HEK293T (cell line): ENCODE data around the gene FTO.
A peak's percentile ranks its signal among the peaks of the same experiment; 100 is the strongest.

Source experiments
- CTCF ChIA-PET: fragments of 350-600 bp; formaldehyde crosslinking; extraction: SDS; loops from one replicate; lab custom pipeline; 2021; ENCODE audit warnings: antibody characterized with exemption, inconsistent platforms; lab: Yijun Ruan, JAX
- POLR2A ChIA-PET: fragments of 350-600 bp; formaldehyde crosslinking; extraction: SDS; loops from one replicate; lab custom pipeline; 2020; ENCODE audit warnings: antibody characterized with exemption, inconsistent platforms; lab: Yijun Ruan, JAX
- DNase-seq: peaks from one replicate; pipeline ENCODE4 v3.0.0; 2012; ENCODE audit warnings: mixed read lengths; ENCODE audit errors: extremely low spot score
- ARNT ChIP-seq: fragments of 450-650 bp; IDR thresholded peaks from 2 replicates; pipeline ENCODE4 v1.6.1; 2017; ENCODE audit warnings: mild to moderate bottlenecking
- BHLHE40 ChIP-seq: fragments of 450-650 bp; IDR thresholded peaks from 2 replicates; pipeline ENCODE4 v1.6.1; 2016; ENCODE audit warnings: mild to moderate bottlenecking, moderate library complexity, borderline replicate concordance
- CTBP1 ChIP-seq: fragments of 450-650 bp; IDR thresholded peaks from 2 replicates; pipeline ENCODE4 v1.6.1; 2016; ENCODE audit warnings: borderline replicate concordance
- ELF4 ChIP-seq: fragments of 450-650 bp; IDR thresholded peaks from 2 replicates; pipeline ENCODE4 v1.6.1; 2017; ENCODE audit warnings: antibody characterized with exemption
- FOXA1 ChIP-seq: fragments of 450-650 bp; IDR thresholded peaks from 2 replicates; pipeline ENCODE4 v1.6.1; 2016; ENCODE audit warnings: mild to moderate bottlenecking
- FOXK2 ChIP-seq: fragments of 450-650 bp; IDR thresholded peaks from 2 replicates; pipeline ENCODE4 v1.6.1; 2016; ENCODE audit warnings: mild to moderate bottlenecking
- FOXM1 ChIP-seq: fragments of 450-650 bp; IDR thresholded peaks from 2 replicates; pipeline ENCODE4 v1.6.1; 2017; ENCODE audit warnings: mild to moderate bottlenecking, borderline replicate concordance
- HDGF ChIP-seq: fragments of 450-650 bp; IDR thresholded peaks from 2 replicates; pipeline ENCODE4 v1.6.1; 2017; ENCODE audit warnings: antibody characterized with exemption, borderline replicate concordance
- L3MBTL2 ChIP-seq: fragments of 450-650 bp; conservative IDR thresholded peaks from 2 replicates; pipeline ENCODE4 v1.6.1; 2016; ENCODE audit warnings: mild to moderate bottlenecking
- LEF1 ChIP-seq: fragments of 450-650 bp; IDR thresholded peaks from 2 replicates; pipeline ENCODE4 v1.6.1; 2017; ENCODE audit warnings: mild to moderate bottlenecking, borderline replicate concordance
- NFRKB ChIP-seq: fragments of 450-650 bp; IDR thresholded peaks from 2 replicates; pipeline ENCODE4 v1.6.1; 2016; ENCODE audit warnings: mild to moderate bottlenecking, moderate library complexity
- SP1 ChIP-seq: fragments of 450-650 bp; IDR thresholded peaks from 2 replicates; pipeline ENCODE4 v1.6.1; 2017
- SUZ12 ChIP-seq: fragments of 450-650 bp; IDR thresholded peaks from 2 replicates; pipeline ENCODE4 v1.6.1; 2016; ENCODE audit warnings: mild to moderate bottlenecking
- TARDBP ChIP-seq: fragments of 450-650 bp; IDR thresholded peaks from 2 replicates; pipeline ENCODE4 v1.6.1; 2016
- ZNF384 ChIP-seq: fragments of 450-650 bp; IDR thresholded peaks from 2 replicates; pipeline ENCODE4 v1.6.1; 2016
- TF ChIP-seq, protein P1 (sequence below): fragments of 450-650 bp; IDR thresholded peaks from 2 replicates; pipeline ENCODE4 v1.6.1; 2016

Gene FTO

DNA sequence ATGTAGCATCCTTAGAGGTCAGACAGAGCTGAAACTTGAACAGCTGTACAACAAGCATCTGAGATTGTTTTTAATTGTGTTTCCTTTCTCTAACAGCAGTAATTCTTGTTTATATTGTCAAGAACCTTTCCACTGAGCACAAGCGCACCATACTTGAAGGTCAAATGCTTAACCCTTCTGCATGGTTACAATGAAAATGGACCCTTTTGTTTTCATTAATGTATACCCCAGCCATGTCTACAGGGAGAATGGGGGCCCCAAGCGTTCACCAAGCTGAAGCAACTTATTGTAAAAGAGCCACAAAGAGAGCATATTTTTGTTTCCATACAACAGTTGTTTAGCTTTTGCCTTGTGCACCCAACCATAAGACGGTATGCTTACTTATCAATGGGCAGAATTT is 210.8 kb downstream of the FTO start:
- no peak for DNase-seq
- ChIA-PET CTCF (no interaction called here), POLR2A (no interaction called here)
- no peak for TF ChIP-seq FOXM1
- no peak for TF ChIP-seq BHLHE40
- TF ChIP-seq NFRKB, result no peak
- no peak for TF ChIP-seq ELF4

DNA sequence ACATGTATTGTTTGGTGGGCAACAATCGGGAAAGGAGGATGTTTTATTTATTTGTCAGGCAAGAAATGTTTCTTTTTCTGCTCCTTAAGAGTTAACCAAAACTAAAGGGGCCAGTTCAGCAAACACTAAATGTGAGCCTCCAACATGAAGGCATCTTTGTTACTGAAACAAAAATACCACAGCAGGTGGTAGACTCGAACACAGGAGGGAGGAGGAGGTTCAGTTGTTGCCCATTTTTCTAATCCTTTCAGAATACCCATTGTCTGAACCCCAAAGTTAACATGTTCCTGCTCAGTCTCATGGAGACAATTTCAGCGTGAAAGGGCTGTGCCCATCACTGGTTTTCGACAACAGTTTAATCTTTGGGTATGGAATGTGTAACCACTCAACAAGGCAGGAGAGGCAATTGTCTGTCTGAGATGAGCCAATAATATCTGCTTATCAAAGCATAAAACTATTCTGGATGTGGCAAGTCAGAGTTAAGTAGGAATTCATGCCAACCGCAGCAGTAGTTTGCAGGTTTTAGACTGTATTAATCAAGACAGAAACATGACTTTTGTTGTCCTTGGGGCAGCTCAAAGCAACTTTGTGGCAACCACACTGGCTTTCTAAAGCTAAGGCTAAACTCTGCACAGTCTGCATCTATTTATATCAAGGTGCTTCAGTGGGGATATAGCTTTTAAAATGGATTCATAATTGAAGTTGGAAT is 211.7 kb downstream of the FTO start:
- POLR2A ChIA-PET, result no interaction called here
- DNase-seq, result no peak
- no peak for TF ChIP-seq ELF4
- TF ChIP-seq NFRKB, result no peak
- no peak for TF ChIP-seq ZNF384
- TF ChIP-seq SUZ12, result no peak
- no peak for TF ChIP-seq BHLHE40
- no peak for TF ChIP-seq LEF1
- no peak for TF ChIP-seq FOXA1
- no peak for TF ChIP-seq CTBP1
- TF ChIP-seq HDGF, result no peak
- no peak for TF ChIP-seq ARNT
- TF ChIP-seq, protein P1, sequence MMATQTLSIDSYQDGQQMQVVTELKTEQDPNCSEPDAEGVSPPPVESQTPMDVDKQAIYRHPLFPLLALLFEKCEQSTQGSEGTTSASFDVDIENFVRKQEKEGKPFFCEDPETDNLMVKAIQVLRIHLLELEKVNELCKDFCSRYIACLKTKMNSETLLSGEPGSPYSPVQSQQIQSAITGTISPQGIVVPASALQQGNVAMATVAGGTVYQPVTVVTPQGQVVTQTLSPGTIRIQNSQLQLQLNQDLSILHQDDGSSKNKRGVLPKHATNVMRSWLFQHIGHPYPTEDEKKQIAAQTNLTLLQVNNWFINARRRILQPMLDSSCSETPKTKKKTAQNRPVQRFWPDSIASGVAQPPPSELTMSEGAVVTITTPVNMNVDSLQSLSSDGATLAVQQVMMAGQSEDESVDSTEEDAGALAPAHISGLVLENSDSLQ, result no peak
- no peak for TF ChIP-seq SP1
- no peak for TF ChIP-seq FOXM1
- CTCF ChIA-PET, result no interaction called here

DNA sequence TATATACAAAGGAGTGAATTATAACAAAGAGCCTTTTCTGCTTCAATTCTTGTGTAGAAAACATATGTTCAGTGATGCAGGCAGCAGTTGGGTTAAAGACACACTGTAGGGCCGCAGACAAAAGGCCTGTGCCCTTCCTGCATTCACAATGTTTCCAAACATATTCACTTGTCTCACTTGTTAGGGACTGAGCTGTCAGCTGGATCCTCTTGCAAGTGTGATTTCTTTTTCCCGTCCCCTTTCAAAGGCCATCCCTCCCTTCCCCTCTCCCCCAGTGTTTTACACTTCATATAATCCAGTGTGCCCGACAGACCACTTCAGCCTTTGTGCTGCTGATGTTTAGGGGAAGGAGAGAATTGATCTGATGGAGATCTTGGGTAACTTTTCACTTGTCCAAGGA is 217.0 kb downstream of the FTO start:
- CTCF ChIA-PET, result no interaction called here
- TF ChIP-seq BHLHE40 (no peak), LEF1 (no peak), ELF4 (no peak), ZNF384 (no peak), FOXK2 (no peak), L3MBTL2 (no peak), CTBP1 (no peak), NFRKB (no peak), FOXM1 (no peak), HDGF (no peak), TARDBP (no peak), SUZ12 (no peak)
- TF ChIP-seq, protein P1, result no peak
- no peak for DNase-seq
- POLR2A ChIA-PET, result no interaction called here

DNA sequence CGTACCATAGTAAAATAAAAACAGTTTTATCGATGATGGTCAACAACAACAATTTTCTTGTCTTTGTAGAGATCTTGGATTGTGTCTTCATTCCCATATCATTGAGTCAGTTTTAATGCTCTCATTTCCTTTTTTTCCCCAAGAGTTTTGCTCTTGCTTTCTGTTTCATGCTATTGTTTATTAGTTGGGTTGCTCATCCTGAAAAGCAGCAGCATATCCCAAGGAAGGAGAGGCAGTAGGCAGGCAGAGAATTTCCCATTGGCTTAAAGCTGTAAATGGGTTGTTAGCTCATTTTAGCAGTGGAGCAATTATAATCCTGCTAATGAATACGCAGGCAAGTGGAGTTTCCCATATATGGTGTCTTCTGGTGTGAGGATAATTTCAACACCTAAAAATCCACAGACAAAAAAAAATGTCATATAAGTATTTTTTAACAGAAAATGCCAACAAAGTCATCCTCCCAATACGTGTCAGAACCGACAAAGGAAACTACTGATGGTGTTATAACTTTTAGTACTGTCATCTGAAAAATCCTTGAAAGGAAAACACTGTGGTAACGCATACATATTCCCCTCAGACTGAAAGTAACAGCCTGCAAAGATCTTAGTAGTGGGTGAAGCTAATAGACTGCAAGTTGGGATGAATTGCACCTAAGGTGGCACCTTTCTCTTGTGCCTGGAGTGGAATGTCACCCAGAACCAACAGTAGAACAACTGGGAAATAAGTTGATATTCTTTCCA is 218.3 kb downstream of the FTO start:
- TF ChIP-seq, protein P1, result no peak
- TF ChIP-seq L3MBTL2, result no peak
- no peak for TF ChIP-seq FOXM1
- no peak for TF ChIP-seq NFRKB
- no peak for TF ChIP-seq LEF1
- no peak for TF ChIP-seq TARDBP
- no peak for TF ChIP-seq ARNT
- no peak for TF ChIP-seq FOXA1
- TF ChIP-seq ZNF384, result no peak
- TF ChIP-seq HDGF, result no peak
- no peak for DNase-seq
- ChIA-PET POLR2A (no interaction called here), CTCF (no interaction called here)

DNA sequence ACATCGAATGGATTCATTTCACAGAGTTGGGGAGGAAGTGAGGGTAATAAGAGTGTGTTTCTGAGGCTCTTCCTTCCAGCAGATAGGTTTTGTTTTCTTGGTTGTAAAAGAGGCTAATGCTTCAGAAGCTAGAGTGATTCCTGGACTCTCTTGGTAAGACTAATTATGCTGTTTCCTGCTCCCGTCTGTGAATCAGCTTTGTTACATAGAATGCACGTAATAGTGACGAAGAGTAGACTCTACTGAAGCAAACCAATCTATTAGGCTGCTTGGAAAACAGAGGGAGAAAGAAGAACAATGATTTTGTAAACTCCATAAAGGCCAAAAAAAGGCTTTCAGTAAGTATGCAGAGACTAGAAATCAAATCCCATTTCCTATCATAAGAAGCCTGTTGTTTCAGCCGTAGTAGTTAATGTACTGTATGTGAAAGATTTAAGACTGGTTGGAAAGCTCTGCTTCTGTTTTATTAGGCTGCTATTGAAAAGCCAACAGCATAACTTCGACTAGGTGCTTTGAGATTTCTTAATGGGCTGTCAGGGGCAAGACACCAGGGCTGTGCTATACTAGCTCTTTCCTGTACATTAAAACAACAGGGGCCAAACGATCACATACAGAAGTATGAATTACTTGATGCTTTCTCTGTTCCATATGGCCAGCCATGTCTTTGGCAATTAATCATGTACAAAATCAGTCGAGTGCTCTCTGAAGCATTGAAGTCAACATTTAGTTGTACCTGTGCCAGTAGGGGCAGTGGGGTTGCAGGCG is 219.0 kb downstream of the FTO start:
- DNase-seq, result no peak
- CTCF ChIA-PET, result interaction anchor here (0.5 kb wide), 1 partner anchor 27 kb away, joined by 3 read pairs; no protein-coding TSS in a partner anchor
- TF ChIP-seq NFRKB, result no peak
- TF ChIP-seq, protein P1, result peak; percentile 69
- POLR2A ChIA-PET, result interaction anchor here (1.0 kb wide), 1 partner anchor 68 kb away, joined by 3 read pairs; no protein-coding TSS in a partner anchor
